ENCODE measurements around the gene UPK3A. TPM values are rescaled to one million over a fixed set of nuclear protein-coding genes. Genes with fewer than 3 reads are reported as not detected.
"Not testable (repeated sequence)": the region's sequence is repeated elsewhere in the genome, so short reads cannot be mapped to it uniquely, and the experiment has no call there.

Gene UPK3A
- total RNA-seq, 4 donors from 2014 or later = not detected

DNA sequence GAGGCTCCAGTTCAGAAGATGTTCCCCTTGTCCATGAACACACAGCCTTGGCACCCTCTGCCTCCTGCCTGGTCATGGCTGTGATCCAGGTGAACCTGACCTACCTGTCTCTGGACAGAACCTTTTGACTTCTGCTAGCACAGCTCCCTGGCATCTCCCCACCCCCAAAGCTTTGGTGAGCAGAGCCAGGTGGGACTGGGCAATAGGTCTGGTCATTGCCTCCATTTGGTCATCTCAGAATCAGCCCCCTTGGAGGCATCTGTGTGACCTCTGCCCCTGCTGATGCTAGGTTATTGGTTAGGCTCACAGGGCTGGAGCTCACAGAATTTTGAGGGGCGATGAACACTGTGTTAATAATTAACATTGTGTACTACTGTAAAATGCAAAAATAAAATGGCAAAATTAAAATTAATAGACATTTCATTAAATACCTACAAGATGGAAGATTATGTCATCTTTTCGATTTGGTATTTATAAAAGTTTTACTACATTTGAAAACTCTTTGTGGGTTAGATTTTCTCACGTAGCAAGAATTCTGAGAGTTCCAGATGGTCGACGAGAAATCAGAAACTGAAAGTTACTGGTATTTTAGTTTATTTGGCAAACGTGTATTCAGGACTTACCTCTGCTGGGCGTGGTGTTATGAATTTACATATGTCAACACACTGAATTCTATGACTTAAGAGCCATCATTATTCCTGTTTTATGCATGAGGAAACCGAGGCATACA lies 35.8 kb upstream of the UPK3A start:
- WGBS, 2 donors = 34 to 47% methylated on average over 8 of the region's 8 CpGs
- peak overlapping the region in 3 of 4 donors; percentile 42 to 73 (median 52) for H3K27ac ChIP-seq
- intact Hi-C loops (cut with DNase I) = no loop called here
- no peak for TF ChIP-seq POLR2A (IDR thresholded peaks at IDR 0.05)
- TF ChIP-seq, protein P1, sequence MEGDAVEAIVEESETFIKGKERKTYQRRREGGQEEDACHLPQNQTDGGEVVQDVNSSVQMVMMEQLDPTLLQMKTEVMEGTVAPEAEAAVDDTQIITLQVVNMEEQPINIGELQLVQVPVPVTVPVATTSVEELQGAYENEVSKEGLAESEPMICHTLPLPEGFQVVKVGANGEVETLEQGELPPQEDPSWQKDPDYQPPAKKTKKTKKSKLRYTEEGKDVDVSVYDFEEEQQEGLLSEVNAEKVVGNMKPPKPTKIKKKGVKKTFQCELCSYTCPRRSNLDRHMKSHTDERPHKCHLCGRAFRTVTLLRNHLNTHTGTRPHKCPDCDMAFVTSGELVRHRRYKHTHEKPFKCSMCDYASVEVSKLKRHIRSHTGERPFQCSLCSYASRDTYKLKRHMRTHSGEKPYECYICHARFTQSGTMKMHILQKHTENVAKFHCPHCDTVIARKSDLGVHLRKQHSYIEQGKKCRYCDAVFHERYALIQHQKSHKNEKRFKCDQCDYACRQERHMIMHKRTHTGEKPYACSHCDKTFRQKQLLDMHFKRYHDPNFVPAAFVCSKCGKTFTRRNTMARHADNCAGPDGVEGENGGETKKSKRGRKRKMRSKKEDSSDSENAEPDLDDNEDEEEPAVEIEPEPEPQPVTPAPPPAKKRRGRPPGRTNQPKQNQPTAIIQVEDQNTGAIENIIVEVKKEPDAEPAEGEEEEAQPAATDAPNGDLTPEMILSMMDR (IDR thresholded peaks at IDR 0.05) = no peak
- peak overlapping the region in 1 of 4 donors; percentile 21 for H3K4me3 ChIP-seq
- H3K36me3 ChIP-seq = no peaks in the 10 kb centered on the region
- no peaks in the 10 kb centered on the region for H3K27me3 ChIP-seq
- H3K9me3 ChIP-seq = no peaks in the 10 kb centered on the region
- H3K4me1 ChIP-seq = peaks cover 0 to 44% (median 16%) of the 10 kb centered on the region in 3 donors
- DNase-seq = no peak

DNA sequence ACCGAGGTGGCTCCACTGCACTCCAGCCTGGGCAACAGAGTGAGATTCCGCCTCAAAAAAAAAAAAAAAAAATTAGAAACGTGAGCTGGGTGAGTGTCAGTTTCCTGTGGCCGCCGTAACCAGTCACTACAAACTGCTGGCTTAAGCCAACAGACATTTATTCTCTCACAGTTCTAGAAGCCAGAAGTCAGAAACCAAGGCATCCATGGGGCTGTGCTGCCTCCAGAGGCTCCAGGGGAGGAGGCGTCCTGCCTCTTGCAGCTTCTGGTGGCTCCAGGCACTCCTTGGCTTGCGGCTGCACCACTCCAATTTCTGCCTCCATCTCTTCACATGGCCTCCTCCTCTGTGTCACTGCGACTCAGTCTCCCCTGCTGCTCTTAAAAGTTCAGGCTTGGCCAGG lies 32.9 kb upstream of the UPK3A start:
- DNase-seq = no peak
- WGBS, 2 donors = 54 to 90% methylated on average over 8 of the region's 8 CpGs
- peaks cover 0 to 31% (median 6%) of the 10 kb centered on the region in 3 donors for H3K4me1 ChIP-seq
- no peaks in the 10 kb centered on the region for H3K36me3 ChIP-seq
- no peaks in the 10 kb centered on the region for H3K27me3 ChIP-seq
- intact Hi-C loops (cut with DNase I) = loop anchor here (10.0 kb wide), 1 partner anchor 147 kb away; no protein-coding TSS in a partner anchor
- TF ChIP-seq POLR2A (IDR thresholded peaks at IDR 0.05) = no peak
- TF ChIP-seq, protein P1 (IDR thresholded peaks at IDR 0.05) = no peak
- no peaks in the 10 kb centered on the region for H3K9me3 ChIP-seq
- H3K4me3 ChIP-seq = no peak overlapping the region
- no peak overlapping the region for H3K27ac ChIP-seq

DNA sequence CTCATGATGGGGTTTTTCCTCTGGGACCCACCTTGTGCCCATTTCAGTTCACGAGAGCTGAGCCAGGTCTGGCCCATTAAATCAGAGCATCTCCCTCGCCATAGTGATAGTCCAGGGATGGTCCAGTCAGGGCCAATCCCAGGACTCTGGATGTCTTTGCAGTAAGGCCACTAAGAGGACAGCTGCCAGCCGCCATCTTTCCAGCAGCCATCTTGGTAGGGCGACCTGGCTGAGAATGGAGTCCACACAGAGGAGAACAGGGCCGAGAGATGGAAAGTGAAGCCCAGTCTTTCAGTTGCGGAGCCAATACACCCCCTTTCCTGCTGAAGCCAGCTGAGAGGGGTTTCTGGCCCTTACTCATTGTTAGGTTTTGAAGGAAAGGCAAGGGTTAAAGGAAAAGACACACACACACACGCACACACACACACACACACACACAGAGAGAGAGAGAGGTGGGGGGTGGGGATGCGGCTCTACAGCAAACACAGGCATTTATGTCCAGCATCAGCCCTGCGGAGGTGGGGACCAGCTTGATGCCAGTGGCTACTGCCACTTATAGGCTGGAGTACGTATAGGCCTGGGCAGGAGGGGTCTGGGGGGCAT lies 31.6 kb upstream of the UPK3A start:
- Histone ChIP-seq H3K27ac (no peak overlapping the region), H3K27me3 (no peaks in the 10 kb centered on the region), H3K36me3 (no peaks in the 10 kb centered on the region), H3K4me1 (peaks cover 0 to 19% (median 0%) of the 10 kb centered on the region in 3 donors), H3K9me3 (no peaks in the 10 kb centered on the region), H3K4me3 (no peak overlapping the region)
- 84 to 87% methylated on average over 5 to 6 of the region's 10 CpGs for WGBS, 2 donors
- DNase-seq = no peak
- intact Hi-C loops (cut with DNase I) = loop anchor here (10.0 kb wide), 1 partner anchor 148 kb away; no protein-coding TSS in a partner anchor
- no peak for TF ChIP-seq POLR2A (IDR thresholded peaks at IDR 0.05)
- TF ChIP-seq, protein P1 (IDR thresholded peaks at IDR 0.05) = no peak

DNA sequence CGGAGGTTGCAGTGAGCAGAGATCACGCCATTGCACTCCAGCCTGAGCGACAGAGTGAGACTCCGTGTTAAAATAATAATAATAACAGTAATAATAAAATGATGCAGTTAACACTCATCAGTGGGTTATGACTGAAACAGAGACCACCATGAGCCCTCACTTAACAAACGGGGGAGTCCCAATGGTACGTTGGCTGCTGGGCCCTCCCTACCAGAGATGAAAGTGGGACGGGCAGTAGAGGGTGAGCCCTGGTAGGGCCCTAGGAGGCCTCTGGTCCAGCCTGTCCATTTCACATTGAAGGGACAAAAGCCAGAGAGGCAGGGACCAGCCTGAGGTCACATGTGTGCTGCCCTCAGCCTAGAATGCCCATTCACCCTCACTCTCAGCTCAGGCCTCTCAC lies 30.4 kb upstream of the UPK3A start:
- Histone ChIP-seq H3K9me3 (no peaks in the 10 kb centered on the region), H3K27me3 (no peaks in the 10 kb centered on the region), H3K27ac (no peak overlapping the region), H3K4me1 (peaks cover 0 to 7% (median 0%) of the 10 kb centered on the region in 3 donors), H3K36me3 (no peaks in the 10 kb centered on the region), H3K4me3 (no peak overlapping the region)
- TF ChIP-seq, protein P1 (IDR thresholded peaks at IDR 0.05) = no peak
- TF ChIP-seq POLR2A (IDR thresholded peaks at IDR 0.05) = no peak
- intact Hi-C loops (cut with DNase I) = loop anchor here (10.0 kb wide), 1 partner anchor 150 kb away; no protein-coding TSS in a partner anchor
- DNase-seq = no peak
- WGBS, 2 donors = 85% methylated on average over 6 to 7 of the region's 7 CpGs

DNA sequence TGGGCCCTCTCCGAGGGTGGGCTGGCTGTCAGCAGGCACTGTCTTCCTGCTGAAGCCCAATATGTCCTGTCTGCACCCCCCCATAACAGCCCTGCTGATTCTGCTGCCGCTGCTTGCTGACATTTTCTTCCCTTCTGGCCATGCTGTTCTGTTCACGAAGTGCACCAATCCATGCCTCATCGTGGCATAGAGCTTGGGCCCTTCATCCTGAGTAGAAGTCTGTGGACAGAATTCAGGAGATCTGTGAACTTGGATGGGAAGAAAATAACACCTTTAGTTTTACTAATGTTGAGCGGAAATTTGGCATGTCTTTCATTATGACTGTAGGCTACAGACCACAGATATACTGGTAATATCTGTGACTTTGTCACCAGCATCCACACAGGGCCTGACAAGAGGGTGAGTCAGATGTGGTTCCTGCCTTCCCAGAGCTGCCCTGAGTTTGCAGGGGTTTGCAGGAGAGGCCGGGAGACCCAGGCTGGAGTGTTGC lies 29.9 kb upstream of the UPK3A start:
- WGBS, 2 donors = 33 to 90% methylated on average over 1 to 6 of the region's 6 CpGs
- intact Hi-C loops (cut with DNase I) = loop anchor here (10.0 kb wide), 1 partner anchor 150 kb away; no protein-coding TSS in a partner anchor
- H3K36me3 ChIP-seq = no peaks in the 10 kb centered on the region
- H3K27ac ChIP-seq = no peak overlapping the region
- H3K4me3 ChIP-seq = no peak overlapping the region
- no peak for DNase-seq
- H3K4me1 ChIP-seq = peaks cover 0 to 2% (median 0%) of the 10 kb centered on the region in 3 donors
- H3K9me3 ChIP-seq = no peaks in the 10 kb centered on the region
- no peaks in the 10 kb centered on the region for H3K27me3 ChIP-seq
- TF ChIP-seq POLR2A (IDR thresholded peaks at IDR 0.05) = no peak
- TF ChIP-seq, protein P1 (IDR thresholded peaks at IDR 0.05) = no peak

DNA sequence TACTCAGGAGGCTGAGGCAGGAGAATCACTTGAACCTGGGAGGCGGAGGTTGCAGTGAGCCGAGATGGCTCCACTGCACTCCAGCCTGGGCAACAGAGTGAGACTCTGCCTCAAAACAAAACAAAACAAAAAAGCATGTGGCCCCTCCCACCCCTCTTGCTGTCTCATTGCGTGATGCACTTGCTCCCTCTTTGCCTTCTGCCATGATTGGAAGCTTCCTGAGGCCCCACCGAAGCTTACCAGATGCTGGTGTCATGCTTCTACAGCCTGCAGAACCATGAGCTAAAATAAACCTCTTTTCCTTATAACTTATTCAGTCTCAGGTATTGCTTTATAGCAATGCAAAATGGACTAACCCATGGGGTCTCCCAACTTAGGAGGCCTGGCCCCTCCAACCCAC lies 26.8 kb upstream of the UPK3A start:
- H3K4me1 ChIP-seq, H3K36me3 ChIP-seq, DNase-seq, H3K9me3 ChIP-seq, H3K27me3 ChIP-seq, H3K27ac ChIP-seq, H3K4me3 ChIP-seq: not testable (repeated sequence)
- WGBS, 2 donors = 93 to 100% methylated on average over 3 to 4 of the region's 4 CpGs
- intact Hi-C loops (cut with DNase I) = loop anchor here (10.0 kb wide), 1 partner anchor 153 kb away; no protein-coding TSS in a partner anchor
